ENCODE results near the gene IL17A.

IL17A gene

DNA sequence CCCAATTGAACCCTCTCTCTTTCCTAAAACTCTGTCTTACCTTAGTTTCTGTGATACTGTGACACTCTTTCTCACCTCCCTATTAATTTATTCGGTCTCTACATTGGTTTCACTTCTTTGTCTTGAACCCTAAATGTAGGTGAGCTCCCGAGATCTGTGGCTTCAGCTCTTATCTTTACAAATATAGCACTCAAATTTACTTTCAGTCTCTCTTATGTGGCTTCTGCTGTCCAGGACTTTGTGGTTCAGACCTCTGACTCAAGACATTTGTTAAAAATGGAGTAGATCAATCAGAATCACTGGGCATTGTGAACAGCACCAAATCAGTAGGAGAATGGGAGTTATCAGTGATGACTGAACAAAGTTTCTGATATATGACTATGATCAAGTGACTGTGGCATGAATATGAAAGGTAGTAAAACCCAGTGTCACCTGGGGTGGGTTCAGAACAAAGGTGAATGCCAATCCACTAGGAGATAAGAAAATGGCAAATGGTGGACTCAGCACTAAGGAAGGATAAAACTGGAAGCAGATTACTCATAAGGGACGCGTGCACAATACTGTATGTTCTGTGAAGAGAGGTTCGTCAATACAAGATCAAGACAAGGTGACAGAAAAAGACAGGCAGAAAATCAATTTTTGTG is 30.9 kb downstream of the IL17A start:
- DNase-seq (ENCODE audit: low read depth), result no peak

DNA sequence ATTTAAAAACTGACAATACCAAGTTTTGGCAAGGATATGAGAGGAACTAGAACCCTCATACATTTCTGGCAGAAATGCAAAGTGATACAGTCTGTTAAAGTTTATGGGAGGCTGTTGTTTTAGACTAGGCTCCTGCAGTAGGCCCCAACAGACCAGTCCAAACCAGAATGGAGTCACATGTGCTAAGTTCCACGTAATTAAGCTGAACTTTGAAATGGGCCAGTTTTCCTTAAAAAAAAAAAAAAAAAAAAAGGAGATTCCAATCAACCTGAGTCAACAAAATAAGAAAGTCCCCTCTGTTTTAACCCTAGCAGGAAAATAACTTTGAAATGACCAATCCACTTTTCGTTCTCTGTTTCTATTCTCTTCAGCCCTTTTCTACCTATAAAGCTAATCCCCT is 31.6 kb downstream of the IL17A start:
- DNase-seq (ENCODE audit: low read depth), result no peak

DNA sequence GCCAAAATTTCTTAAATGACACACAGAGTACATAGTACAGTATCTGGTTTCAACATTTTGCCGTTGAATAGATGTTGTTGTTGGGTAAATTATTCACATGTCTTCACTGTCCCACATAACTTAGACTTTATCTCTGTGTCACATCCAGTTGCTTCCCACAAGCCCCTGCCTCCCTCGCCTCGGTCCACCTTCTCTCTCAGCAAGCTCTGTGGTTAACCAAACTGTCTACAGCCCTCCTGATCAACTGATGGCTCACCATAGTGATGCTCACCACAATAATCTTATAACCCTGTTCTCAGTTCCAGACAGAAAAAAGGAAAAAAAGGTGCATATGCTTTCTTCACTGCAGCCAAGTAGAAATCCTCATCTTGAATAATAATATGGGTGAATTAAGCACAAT is 35.1 kb downstream of the IL17A start:
- no peak for DNase-seq (ENCODE audit: low read depth)

DNA sequence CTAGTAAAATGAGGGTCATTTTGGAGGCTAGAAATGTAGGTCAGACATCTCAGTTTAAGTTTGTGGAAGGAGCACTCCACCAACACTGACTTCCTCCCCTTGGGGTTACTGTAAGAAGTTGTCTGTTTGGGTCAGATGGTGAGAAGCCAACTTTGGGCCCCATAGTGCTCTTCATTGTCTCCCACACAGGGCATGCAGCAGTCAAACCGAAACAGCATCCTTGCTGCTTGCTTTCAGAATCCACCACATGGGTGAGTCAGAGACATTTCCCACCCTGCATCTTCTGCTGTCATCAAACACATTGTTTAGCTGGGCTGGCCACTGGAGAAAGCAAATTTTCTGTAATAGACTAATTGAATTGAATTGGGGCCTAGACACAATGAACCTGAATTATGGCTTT is 41.3 kb downstream of the IL17A start:
- no peak for DNase-seq (ENCODE audit: low read depth)

DNA sequence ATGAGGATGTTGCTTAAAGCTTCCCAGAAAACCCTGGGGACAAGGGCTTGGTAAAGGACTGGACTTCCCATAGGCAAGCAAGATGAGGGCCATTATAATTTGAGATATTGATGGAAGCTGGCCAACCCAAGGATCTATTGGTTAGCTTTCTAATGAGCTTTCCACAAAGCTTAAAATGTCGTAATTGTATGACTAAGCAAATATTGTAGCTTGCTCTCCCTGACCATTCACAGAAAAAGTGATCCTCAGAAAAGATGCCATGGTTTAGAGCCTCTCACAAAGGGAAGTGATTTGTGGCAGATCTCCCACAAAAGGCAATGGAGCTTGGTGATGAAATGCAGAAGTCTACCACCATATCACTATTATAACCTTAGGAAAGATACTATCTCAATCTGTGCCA is 44.5 kb downstream of the IL17A start:
- no peak for DNase-seq (ENCODE audit: low read depth)

DNA sequence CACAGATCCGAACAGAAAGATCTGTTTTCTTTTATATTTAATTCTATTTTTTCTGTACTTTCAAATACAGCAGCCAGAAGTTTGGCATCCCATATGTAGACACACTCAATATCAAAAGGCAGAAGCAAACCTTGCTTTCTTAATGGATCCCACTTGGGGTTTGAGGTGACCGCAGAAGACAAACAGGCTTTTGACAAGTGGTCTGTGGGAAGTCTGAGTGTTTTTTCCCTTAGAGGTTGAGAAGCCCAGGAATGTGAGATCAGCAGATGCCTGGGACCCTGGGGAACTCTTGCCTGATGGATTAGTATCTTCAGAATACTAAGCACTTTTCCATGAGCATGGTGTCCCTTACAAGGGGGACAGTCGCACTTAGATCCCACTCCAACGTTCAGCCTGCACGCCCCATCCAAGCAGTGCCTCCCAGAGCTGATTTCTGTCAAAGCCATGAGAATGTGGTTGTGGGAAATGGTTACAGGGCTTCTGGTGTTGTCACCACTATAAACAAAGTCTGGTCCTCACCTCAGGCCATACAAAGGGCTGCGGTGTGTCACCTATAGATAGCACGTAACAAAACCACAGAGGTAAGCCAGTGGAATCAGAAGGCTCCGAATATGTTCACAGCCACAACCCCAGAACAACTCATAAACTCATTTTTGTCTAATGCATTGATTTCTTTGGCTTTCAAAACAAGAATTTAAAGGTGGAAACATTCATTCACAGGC is 45.4 kb downstream of the IL17A start:
- DNase-seq (ENCODE audit: low read depth), result no peak

DNA sequence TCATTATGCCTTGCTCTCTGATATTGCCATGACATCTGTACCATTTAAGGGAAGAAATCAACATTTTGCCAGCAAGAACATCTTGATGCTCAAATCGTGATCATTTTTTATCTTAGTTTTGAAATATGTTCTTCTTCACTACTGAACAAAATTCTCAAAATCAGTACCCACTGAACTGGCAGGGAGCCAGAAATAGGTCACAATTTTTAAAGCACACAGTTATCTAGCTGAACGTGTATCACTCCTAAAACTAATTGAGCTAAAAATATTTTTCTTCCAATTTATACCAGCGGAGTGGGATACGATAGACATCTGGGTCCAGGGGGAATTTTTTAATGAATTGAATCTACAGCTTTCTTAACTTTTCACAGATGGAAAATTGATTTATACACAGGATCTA is 46.8 kb downstream of the IL17A start:
- no peak for DNase-seq (ENCODE audit: low read depth)

DNA sequence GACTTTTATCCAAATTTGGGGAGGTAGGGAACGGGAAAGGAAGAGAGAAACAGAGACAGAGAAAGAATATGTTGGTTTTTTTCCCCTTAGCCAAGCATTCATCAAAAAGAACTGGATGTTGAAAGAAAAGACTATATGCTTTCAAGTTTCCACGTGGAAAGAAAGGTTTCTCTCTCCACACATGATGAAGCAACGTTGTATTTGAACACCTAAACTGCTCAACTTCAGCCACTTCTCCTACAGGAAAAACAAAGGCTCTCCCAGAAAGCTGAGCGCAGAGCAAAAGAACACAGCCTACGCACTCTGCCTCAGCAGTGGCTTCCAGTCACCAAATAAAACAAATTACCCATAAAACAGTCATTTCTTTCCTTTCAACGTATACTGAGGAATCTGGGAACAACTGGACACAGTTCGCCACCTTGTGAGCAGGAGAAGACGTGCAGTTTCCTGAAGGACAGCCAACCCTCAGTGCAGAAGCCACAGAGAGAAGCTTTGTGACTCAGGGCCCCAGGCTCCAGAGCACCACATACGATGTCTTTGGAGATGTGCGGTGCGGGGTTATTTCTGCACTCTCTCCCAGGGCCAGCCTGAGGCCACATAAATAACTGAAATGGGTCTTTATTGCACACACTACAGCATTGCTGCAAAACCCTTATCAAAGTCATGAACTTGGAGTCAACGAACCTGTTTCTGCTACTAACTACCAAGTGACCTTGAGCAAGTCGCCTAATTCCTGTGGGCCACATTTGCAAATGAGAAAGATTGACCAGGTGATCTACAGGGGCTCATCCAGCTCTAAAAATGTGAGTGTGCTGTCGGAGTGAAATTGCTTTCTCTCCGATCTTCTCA is 48.0 kb downstream of the IL17A start:
- no peak for DNase-seq (ENCODE audit: low read depth)

Measured in activated T-helper 1 cell treated with Interleukin-2 at 50 U/mL for 16 hours (primary cell).